Stimulated activated naive CD4-positive, alpha-beta T cell treated with Interleukin-2 at 50 U/mL for 16 hours (primary cell): ENCODE data around the gene EXOC4.

Experiments
- DNase-seq: peaks from one replicate; lab custom pipeline; 2025; lab: John Stamatoyannopoulos, UW

Gene EXOC4

GRCh38 chr7:134031835-134032617, 779.1 kb downstream of the EXOC4 start:
- DNase-seq = no peak

- no peak for DNase-seq
Measured at GRCh38 chr7:134034652-134035051, 781.8 kb downstream of the EXOC4 start.

GRCh38 chr7:134037991-134038390, 785.1 kb downstream of the EXOC4 start:
- no peak for DNase-seq

- no peak for DNase-seq
Measured at GRCh38 chr7:134040988-134041387, 788.1 kb downstream of the EXOC4 start.

- no peak for DNase-seq
Measured at GRCh38 chr7:134041477-134041876, 788.6 kb downstream of the EXOC4 start.

GRCh38 chr7:134042307-134042706, 789.4 kb downstream of the EXOC4 start:
- DNase-seq = no peak

- DNase-seq = no peak
Measured at GRCh38 chr7:134044682-134045081, 791.8 kb downstream of the EXOC4 start.

GRCh38 chr7:134045716-134046115, 792.8 kb downstream of the EXOC4 start:
- no peak for DNase-seq

- DNase-seq = no peak
Measured at GRCh38 chr7:134046594-134047128, 793.8 kb downstream of the EXOC4 start.

GRCh38 chr7:134047675-134048074, 794.8 kb downstream of the EXOC4 start:
- DNase-seq = no peak

GRCh38 chr7:134048166-134048565, 795.3 kb downstream of the EXOC4 start:
- no peak for DNase-seq

- DNase-seq = no peak
Measured at GRCh38 chr7:134051020-134051419, 798.1 kb downstream of the EXOC4 start.

GRCh38 chr7:134056816-134057215, 803.9 kb downstream of the EXOC4 start:
- no peak for DNase-seq

GRCh38 chr7:134058521-134058920, 805.6 kb downstream of the EXOC4 start:
- DNase-seq = no peak

GRCh38 chr7:134058980-134059379, 806.1 kb downstream of the EXOC4 start:
- no peak for DNase-seq

GRCh38 chr7:134059921-134060320, 807.0 kb downstream of the EXOC4 start:
- DNase-seq = no peak

- no peak for DNase-seq
Measured at GRCh38 chr7:134060874-134061273, 808.0 kb downstream of the EXOC4 start.

- no peak for DNase-seq
Measured at GRCh38 chr7:134062460-134062859, 809.6 kb downstream of the EXOC4 start.

GRCh38 chr7:134065415-134065814, 812.5 kb downstream of the EXOC4 start:
- DNase-seq = no peak

- no peak for DNase-seq
Measured at GRCh38 chr7:134067164-134067563, 814.3 kb downstream of the EXOC4 start.

GRCh38 chr7:134068670-134069069, 815.8 kb downstream of the EXOC4 start:
- DNase-seq = no peak

GRCh38 chr7:134069187-134069586, 816.3 kb downstream of the EXOC4 start:
- no peak for DNase-seq

- DNase-seq = no peak
Measured at GRCh38 chr7:134070673-134071072, 817.8 kb downstream of the EXOC4 start.
